GM18909 (cell line): ENCODE measurements around the gene FOXN3.

Source experiments
- ATAC-seq: cut with Tn5 transposase; IDR thresholded peaks from one replicate; pipeline ENCODE4 v1.9.1; 2021; ENCODE audit warnings: mild to moderate bottlenecking; ENCODE audit not compliant: unreplicated experiment, poor library complexity

FOXN3 gene

DNA sequence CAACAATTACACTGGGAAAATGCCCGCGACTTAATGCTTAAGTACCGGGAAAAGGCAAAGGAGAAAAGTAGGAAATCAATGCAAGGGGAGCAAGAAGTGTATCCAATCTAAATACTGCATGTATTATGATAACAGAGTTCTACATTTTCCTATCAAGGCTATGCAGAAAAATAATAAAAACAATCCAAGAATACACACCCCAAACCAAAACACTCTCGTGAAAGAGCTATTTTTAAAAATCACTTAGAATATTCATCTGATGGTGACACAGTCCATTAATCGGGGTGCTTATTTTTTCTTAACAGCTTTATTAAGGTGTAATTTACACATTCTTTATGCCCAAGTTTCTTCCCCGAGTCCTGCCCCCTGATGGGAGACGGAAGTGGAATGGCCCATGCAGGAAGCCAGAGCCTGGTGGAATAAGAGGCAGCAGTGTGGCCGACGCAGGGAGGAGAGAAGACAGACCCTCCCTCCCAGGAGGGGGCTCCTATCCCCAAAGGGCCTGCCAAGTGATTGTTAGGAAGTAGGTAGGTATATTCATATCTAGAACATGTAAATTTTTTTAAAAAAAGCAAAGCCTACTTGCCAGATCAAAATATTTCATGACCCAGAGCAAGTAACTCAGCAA lies 174.3 kb downstream of the FOXN3 start:
- no peak for ATAC-seq

DNA sequence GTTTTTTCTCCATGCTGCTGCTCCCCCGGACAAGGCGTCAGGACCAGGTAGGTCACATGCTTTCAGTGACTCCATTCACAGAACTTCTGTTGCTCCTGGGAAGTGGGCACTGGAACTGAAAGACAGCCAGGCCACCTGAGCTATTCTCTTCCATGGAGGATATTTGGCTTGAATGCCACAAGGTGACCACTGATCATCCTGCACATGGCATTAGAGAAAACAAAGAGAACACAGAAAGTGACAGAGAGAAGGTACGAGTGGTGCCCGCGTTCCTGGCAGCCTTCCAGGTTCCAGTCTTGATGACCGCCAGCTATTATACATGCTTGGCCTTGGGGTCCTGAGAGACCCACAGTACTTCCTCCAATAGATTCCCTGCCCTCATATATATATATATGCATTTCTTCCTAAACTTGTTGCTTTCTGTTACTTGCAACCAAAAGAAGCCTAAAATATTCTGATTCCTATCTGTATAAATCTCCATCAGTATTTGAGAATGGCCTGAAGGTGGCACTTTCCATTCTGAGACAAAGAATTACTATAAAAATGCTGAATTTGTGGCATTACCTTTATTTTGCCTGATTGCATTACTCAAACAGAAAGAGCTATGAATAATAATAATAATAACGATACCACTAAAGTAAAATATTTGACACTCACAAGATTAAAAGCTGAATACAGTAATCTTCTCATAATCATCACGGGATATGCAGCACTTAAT lies 174.9 kb downstream of the FOXN3 start:
- no peak for ATAC-seq

- no peak for ATAC-seq
These were observed 175.8 kb downstream of the FOXN3 start for GRCh38 chr14:89241257-89241656.

DNA sequence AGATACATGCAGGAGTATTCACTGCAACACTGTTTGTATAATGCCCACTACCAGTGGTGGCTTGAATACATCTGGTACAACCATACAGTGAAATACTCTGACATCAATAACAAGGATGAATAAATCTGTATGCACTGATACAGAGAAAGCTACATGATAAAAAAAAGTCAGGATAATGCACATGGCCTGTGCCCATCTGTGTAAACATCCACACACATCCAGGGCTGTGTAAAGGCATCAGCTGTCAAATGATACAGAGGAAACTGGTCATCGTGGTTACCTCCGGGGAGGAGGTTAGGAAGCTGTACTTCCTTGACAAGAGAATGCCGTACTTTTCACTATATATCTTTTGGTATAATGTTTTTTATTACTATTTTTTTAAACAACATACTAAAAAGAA lies 176.6 kb downstream of the FOXN3 start:
- ATAC-seq = no peak

- ATAC-seq = no peak
These were observed 178.0 kb downstream of the FOXN3 start for GRCh38 chr14:89239023-89239422.

DNA sequence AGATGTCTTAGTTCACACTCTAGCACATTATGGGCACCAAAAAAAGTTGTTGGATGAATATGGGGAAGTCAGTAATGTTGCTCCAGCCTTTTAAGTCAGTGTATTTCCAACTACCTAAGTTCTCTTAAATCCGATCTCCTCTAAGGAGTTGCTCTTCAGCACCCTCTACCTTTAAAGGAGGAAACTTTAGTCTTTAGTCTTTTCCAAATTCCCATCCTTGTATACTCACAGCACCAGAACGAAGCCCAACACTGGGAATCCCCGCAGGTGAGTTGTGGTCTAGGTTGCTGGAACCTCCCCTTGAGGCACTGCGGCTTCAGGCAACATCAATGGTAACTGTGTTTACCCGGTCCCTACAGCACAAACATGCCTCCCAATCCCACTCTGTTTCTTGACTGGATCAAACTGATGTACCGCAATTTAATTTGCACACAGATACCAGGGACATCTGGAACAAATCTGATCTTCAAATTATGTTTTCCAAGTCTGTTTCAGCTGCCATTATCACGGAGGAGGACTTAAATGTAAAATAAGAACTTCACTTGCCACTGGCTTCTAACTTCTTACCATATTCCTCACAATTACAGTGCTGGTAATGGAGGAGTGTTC lies 179.0 kb downstream of the FOXN3 start:
- ATAC-seq = no peak

DNA sequence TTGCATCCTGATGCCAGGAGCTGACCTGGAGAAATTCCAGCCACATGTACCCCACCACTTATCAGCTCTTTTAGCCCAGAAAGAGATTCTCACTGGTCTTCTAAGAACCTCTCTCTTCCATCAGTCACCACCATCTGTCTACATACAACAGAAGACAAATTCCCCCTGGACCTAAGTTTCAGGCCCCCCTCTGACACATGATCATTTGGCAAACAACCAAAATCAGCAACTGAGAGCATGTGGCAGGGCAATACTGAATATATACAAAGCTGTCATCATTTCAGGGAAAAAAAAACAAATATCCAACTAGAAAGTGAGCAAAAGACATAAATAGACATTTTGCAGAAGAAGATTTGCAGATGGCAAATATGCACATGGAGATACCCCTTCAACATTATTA lies 180.2 kb downstream of the FOXN3 start:
- ATAC-seq = no peak

DNA sequence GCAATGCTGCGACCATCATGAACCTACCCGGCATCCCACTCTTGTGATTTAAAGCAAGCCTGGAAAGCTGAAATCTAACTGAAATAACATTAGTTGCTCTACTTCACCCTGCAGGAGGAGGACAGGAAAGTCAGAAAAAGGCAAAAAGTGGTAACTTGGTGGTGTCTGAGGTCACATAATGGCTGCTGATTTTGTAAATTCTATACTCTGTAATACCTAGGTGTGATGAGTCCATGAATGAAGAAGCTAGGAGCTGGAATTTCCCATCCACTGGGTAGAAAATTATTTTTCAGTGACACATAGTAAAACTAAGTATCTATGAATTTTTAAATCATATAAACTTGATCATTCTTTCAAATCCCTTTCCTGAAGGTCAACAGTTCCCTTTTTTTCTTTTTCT lies 183.8 kb downstream of the FOXN3 start:
- ATAC-seq = no peak

GRCh38 chr14:89232265-89233070 lies 184.6 kb downstream of the FOXN3 start:
- no peak for ATAC-seq

GRCh38 chr14:89231426-89232113 lies 185.5 kb downstream of the FOXN3 start:
- no peak for ATAC-seq

DNA sequence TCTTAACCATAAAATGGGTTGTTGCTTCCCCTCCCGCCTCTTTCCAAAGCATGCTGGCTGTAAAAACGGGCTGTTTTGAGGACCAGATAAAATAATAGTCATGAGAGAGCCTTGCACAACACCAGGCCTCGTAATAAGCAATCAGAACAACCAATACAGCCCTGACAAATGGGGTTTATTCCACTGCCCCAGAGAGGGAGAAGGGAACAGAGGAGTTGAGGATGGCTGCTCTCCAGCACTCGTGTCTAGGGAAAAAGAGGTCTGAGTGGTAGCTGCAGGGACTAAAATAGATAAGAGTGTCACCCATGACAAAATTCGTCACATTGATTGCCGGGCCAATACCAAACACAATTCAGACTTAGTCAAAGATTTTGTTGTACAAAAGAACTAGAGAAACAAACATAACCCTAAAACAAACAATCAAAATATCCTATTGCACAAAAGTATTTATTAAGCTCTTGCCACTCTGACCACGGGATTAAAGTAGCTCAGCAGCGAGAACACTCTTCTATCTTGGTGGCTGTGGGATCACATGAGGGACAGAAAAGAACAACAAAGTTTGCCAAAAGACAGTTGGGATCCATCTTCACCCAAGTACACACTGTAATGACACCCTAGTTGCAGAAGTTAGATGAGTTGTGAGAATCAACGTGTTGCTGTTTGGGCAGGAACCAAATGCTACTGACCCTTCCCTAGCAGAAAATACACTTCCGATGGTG lies 188.0 kb downstream of the FOXN3 start:
- no peak for ATAC-seq

DNA sequence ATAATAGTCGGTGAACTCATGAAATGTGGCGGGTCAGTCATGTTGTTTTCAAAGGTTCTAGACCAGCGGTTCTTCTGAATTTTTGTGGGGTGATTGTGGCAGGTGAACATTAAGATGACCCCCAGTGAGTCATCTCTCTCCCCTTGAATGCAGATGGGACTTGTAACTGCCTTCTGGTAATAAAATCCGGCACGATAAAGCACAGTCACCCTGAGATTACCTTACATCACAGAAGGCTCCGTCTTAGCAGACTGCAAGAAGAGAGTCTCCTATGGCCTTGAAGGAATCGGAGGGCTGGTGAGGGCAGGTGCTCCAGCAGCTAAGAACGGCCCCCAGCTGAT lies 189.6 kb downstream of the FOXN3 start:
- no peak for ATAC-seq

- ATAC-seq = no peak
These were observed 190.1 kb downstream of the FOXN3 start for GRCh38 chr14:89226801-89227495.

DNA sequence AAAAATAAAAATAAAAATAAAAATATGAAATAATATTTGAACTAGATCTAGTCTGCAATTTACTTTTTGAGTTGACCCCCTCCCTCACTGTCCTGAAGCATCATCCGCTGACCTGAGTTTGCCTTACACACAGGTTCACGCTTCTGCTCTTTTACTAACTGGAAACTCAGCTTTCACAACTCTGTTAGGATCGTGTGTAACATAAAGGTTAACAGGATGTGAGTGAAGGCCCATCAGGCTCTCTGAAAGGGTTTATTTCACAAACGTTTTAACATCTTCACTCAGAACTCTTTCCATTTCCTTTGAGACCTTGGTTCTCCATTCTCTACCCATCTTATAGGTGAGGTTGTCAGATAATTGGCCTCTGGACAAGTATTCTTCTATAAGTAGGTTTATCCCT lies 191.4 kb downstream of the FOXN3 start:
- no peak for ATAC-seq

GRCh38 chr14:89221109-89221810 lies 195.8 kb downstream of the FOXN3 start:
- no peak for ATAC-seq

- ATAC-seq = no peak
These were observed 198.0 kb downstream of the FOXN3 start for GRCh38 chr14:89219051-89219450.

- ATAC-seq = no peak
These were observed 199.1 kb downstream of the FOXN3 start for GRCh38 chr14:89217891-89218290.

DNA sequence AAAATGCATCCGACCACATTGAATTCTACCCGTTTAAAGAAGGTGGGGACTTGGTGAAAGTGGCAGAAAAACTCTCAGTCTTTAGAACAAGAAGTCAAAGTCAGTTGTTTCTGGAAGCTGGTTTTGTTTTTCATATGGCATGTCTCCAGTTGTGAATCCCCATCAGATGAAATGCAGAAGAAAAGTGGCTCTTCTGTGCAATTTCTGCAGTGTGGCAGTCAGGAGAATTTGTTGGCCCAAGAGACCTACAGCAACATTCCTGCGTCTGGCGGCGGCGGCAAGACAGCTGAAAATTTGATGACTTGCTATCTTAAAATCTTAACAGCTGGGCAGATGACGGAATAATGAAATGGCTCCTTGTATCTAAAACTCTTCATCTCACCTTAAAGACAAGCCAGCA lies 201.5 kb downstream of the FOXN3 start:
- no peak for ATAC-seq

GRCh38 chr14:89215114-89215513 lies 201.9 kb downstream of the FOXN3 start:
- no peak for ATAC-seq
